NCI-H187 (cell line): ENCODE data around the gene MICU2.

Experiments used
- DNase-seq, 2 experiments: peaks; one replicate each; lab custom pipeline; 2025; lab: John Stamatoyannopoulos, UW

Gene MICU2

GRCh38 chr13:21481359-21481758 lies 122.6 kb downstream of the MICU2 start:
- no peak for DNase-seq

- no peak for DNase-seq
These were observed 124.8 kb downstream of the MICU2 start for GRCh38 chr13:21478881-21479808.

GRCh38 chr13:21476893-21477472 lies 127.0 kb downstream of the MICU2 start:
- peak; percentile 17 to 18 for DNase-seq

- no peak for DNase-seq
These were observed 128.9 kb downstream of the MICU2 start for GRCh38 chr13:21475115-21475514.

- DNase-seq, result no peak
These were observed 133.2 kb downstream of the MICU2 start for GRCh38 chr13:21470785-21471184.

GRCh38 chr13:21466527-21466926 lies 137.4 kb downstream of the MICU2 start:
- DNase-seq, result no peak

GRCh38 chr13:21465710-21466160 lies 138.2 kb downstream of the MICU2 start:
- DNase-seq, result no peak

- no peak for DNase-seq
These were observed 140.5 kb downstream of the MICU2 start for GRCh38 chr13:21463424-21463823.

GRCh38 chr13:21461131-21461530 lies 142.8 kb downstream of the MICU2 start:
- no peak for DNase-seq

GRCh38 chr13:21458813-21459701 lies 144.9 kb downstream of the MICU2 start, which contains the start of gene ZDHHC20:
Gene ZDHHC20 (minus strand): TSS chr13:21459303. CDS start chr13:21459171, 132 bp downstream.
- DNase-seq, result peak; percentile 23 to 66

- no peak for DNase-seq
These were observed 145.5 kb downstream of the MICU2 start for GRCh38 chr13:21458451-21458812.

GRCh38 chr13:21453387-21454081 lies 150.4 kb downstream of the MICU2 start:
- DNase-seq, result no peak

- DNase-seq, result no peak
These were observed 153.0 kb downstream of the MICU2 start for GRCh38 chr13:21450936-21451335.

- no peak for DNase-seq
These were observed 157.3 kb downstream of the MICU2 start for GRCh38 chr13:21446656-21447055.

- no peak for DNase-seq
These were observed 158.2 kb downstream of the MICU2 start for GRCh38 chr13:21445759-21446158.

GRCh38 chr13:21443171-21443570 lies 160.8 kb downstream of the MICU2 start:
- no peak for DNase-seq
